22Rv1 (cell line): ENCODE measurements around the gene DDA1.

Source experiments
- ZFX ChIP-seq: fragments of 450-650 bp; IDR thresholded peaks from 2 replicates; pipeline ENCODE4 v1.6.1; 2017; ENCODE audit warnings: antibody characterized with exemption, borderline replicate concordance
- TF ChIP-seq, protein P1 (sequence below): fragments of 450-650 bp; IDR thresholded peaks from 2 replicates; pipeline ENCODE4 v1.5.1; 2017; ENCODE audit warnings: mild to moderate bottlenecking

DNA sequence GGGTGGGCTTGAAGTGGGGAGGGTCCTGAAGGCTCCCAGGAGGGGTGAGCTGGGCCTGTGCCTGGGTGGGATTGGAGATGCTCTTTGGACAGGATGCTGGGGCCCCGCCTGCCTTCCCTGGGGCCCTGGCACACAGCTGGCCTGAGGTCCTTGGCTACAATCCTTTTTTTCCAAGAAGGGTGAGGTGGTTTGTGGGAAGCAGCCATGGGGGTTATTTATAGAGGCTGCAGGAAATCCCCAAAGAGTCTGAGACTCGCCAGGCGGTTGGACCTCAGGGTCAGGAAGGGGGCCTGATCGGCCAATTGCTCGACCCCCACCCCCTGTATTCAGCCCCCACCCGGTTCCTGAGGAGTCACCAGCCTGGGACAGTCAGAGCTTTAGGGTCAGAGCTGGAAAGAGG, 38.0 kb downstream of the DDA1 start:
- TF ChIP-seq, protein P1, sequence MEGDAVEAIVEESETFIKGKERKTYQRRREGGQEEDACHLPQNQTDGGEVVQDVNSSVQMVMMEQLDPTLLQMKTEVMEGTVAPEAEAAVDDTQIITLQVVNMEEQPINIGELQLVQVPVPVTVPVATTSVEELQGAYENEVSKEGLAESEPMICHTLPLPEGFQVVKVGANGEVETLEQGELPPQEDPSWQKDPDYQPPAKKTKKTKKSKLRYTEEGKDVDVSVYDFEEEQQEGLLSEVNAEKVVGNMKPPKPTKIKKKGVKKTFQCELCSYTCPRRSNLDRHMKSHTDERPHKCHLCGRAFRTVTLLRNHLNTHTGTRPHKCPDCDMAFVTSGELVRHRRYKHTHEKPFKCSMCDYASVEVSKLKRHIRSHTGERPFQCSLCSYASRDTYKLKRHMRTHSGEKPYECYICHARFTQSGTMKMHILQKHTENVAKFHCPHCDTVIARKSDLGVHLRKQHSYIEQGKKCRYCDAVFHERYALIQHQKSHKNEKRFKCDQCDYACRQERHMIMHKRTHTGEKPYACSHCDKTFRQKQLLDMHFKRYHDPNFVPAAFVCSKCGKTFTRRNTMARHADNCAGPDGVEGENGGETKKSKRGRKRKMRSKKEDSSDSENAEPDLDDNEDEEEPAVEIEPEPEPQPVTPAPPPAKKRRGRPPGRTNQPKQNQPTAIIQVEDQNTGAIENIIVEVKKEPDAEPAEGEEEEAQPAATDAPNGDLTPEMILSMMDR = no peak
- TF ChIP-seq ZFX = no peak
